IMR-90 (cell line): ENCODE data around the gene SCN8A. TPM values are rescaled to one million over a fixed set of nuclear protein-coding genes. Genes with fewer than 3 reads are reported as not detected.

Experiments
- ATAC-seq: fragments of 200-7000 bp; cut with Tn5 transposase; 2 replicates; pipeline ENCODE4 v1.9.1; 2020; ENCODE audit warnings: low read depth, mild to moderate bottlenecking, moderate library complexity
- BruUV-seq: library from RNA; stranded (reverse); fragments of 400-500 nt; replicated peaks from 2 replicates; lab custom pipeline; 2021; lab: Mats Ljungman, UMichigan
- CTCF ChIA-PET: fragments of 300-600 bp; formaldehyde crosslinking; extraction: SDS; loops from one replicate; lab custom pipeline; 2021; ENCODE audit warnings: antibody characterized with exemption; lab: Yijun Ruan, JAX
- POLR2A ChIA-PET: fragments of 300-600 bp; sonication (Branson Sonifier 250); formaldehyde crosslinking; loops from one replicate; lab custom pipeline; 2022; ENCODE audit warnings: antibody characterized with exemption; ENCODE audit not compliant: unreplicated experiment; lab: Charles Lee
- DNase-seq: peaks from one replicate; pipeline ENCODE4 v3.0.0; 2013
- H2AFZ ChIP-seq: replicated peaks from 2 replicates; pipeline ENCODE3; 2013; ENCODE audit warnings: low read length, mild to moderate bottlenecking; ENCODE audit not compliant: poor library complexity
- H2AK5ac ChIP-seq: 2 replicates; pipeline ENCODE4 v1.6.1; 2013; ENCODE audit warnings: low read depth, low read length, inconsistent platforms
- H2AK9ac ChIP-seq: replicated peaks from 2 replicates; pipeline ENCODE3; 2013; ENCODE audit warnings: mild to moderate bottlenecking, low read depth, low read length, moderate library complexity; ENCODE audit not compliant: poor library complexity
- H2BK120ac ChIP-seq: 2 replicates; pipeline ENCODE4 v1.6.1; 2013; ENCODE audit warnings: low read depth, low read length, inconsistent platforms
- H2BK15ac ChIP-seq: 3 replicates; pipeline ENCODE4 v1.6.1; 2013; ENCODE audit warnings: low read depth, low read length, inconsistent platforms
- H2BK20ac ChIP-seq: 2 replicates; pipeline ENCODE4 v1.6.1; 2013; ENCODE audit warnings: low read depth, mild to moderate bottlenecking, inconsistent platforms, low read length, moderate library complexity
- H2BK5ac ChIP-seq: 2 replicates; pipeline ENCODE4 v1.6.1; 2013; ENCODE audit warnings: mild to moderate bottlenecking, low read depth, low read length, inconsistent platforms; ENCODE audit not compliant: poor library complexity, severe bottlenecking
- H3K14ac ChIP-seq: replicated peaks from 2 replicates; pipeline ENCODE4 v1.6.1; 2013; ENCODE audit warnings: low read depth, low read length, inconsistent platforms
- H3K18ac ChIP-seq: 2 replicates; pipeline ENCODE4 v1.6.1; 2013; ENCODE audit warnings: low read depth, low read length, control low read depth
- H3K23ac ChIP-seq: 2 replicates; pipeline ENCODE4 v1.6.1; 2013; ENCODE audit warnings: low read depth, low read length, inconsistent platforms
- H3K27ac ChIP-seq: 2 replicates; pipeline ENCODE4 v1.5.1; 2013; ENCODE audit warnings: mild to moderate bottlenecking, control low read depth, low read length; ENCODE audit not compliant: insufficient read depth
- H3K27me3 ChIP-seq: 2 replicates; pipeline ENCODE4 v1.6.1; 2013; ENCODE audit warnings: low read length; ENCODE audit not compliant: control insufficient read depth, insufficient read depth
- H3K36me3 ChIP-seq: 2 replicates; pipeline ENCODE4 v1.6.1; 2013; ENCODE audit warnings: low read length, mixed read lengths; ENCODE audit not compliant: control insufficient read depth, insufficient read depth
- H3K4ac ChIP-seq: 2 replicates; pipeline ENCODE4 v1.6.1; 2013; ENCODE audit warnings: low read depth, low read length, inconsistent platforms
- H3K4me1 ChIP-seq: 2 replicates; pipeline ENCODE4 v1.6.1; 2013; ENCODE audit warnings: low read length, mixed read lengths; ENCODE audit not compliant: control insufficient read depth, insufficient read depth
- H3K4me2 ChIP-seq: 2 replicates; pipeline ENCODE4 v1.6.1; 2013; ENCODE audit warnings: low read depth, mild to moderate bottlenecking, control low read depth, low read length, moderate library complexity
- H3K4me3 ChIP-seq: 2 replicates; pipeline ENCODE4 v1.5.1; 2013; ENCODE audit warnings: low read depth, mild to moderate bottlenecking, control low read depth, low read length, moderate library complexity; ENCODE audit not compliant: insufficient read depth
- H3K56ac ChIP-seq: 2 replicates; pipeline ENCODE4 v1.6.1; 2013; ENCODE audit warnings: low read length, inconsistent platforms; ENCODE audit not compliant: insufficient read depth; ENCODE audit errors: extremely low read depth
- H3K79me1 ChIP-seq, 2 experiments: 2 replicates each; pipeline ENCODE4 v1.6.1; 2013; ENCODE audit warnings: low read length in 2 of 2, inconsistent platforms in 1 of 2, low read depth in 1 of 2
- H3K9ac ChIP-seq: 2 replicates; pipeline ENCODE4 v1.6.1; 2013; ENCODE audit warnings: low read depth, low read length, control low read depth
- H3K9me1 ChIP-seq: 2 replicates; pipeline ENCODE4 v1.6.1; 2013; ENCODE audit warnings: low read length, inconsistent platforms; ENCODE audit not compliant: insufficient read depth
- H3K9me3 ChIP-seq: 2 replicates; pipeline ENCODE4 v1.6.1; 2013; ENCODE audit warnings: low read length; ENCODE audit not compliant: control insufficient read depth, insufficient read depth
- H4K20me1 ChIP-seq: 2 replicates; pipeline ENCODE4 v1.6.1; 2013; ENCODE audit warnings: low read length, inconsistent platforms; ENCODE audit not compliant: insufficient read depth
- H4K5ac ChIP-seq: 2 replicates; pipeline ENCODE4 v1.6.1; 2013; ENCODE audit warnings: mild to moderate bottlenecking, low read depth, low read length, control low read depth
- H4K8ac ChIP-seq, 2 experiments: 2 replicates each; pipeline ENCODE4 v1.6.1; 2013; ENCODE audit warnings: low read depth in 2 of 2, low read length in 2 of 2, control low read depth in 1 of 2, inconsistent platforms in 1 of 2
- H4K91ac ChIP-seq: 2 replicates; pipeline ENCODE4 v1.6.1; 2013; ENCODE audit warnings: low read depth, low read length, inconsistent platforms; ENCODE audit not compliant: insufficient read depth
- CEBPB ChIP-seq: IDR thresholded peaks from 2 replicates; pipeline ENCODE4 v1.6.1; 2012; ENCODE audit warnings: low read depth, low read length, improper control_type of control experiment
- CHD1 ChIP-seq: IDR thresholded peaks from 2 replicates; pipeline ENCODE4 v1.6.1; 2012; ENCODE audit warnings: low read depth, low read length, improper control_type of control experiment
- FOS ChIP-seq: fragments of 150-350 bp; IDR thresholded peaks from 2 replicates; pipeline ENCODE4 v1.6.1; 2016; ENCODE audit warnings: low read depth, low read length
- MAZ ChIP-seq: IDR thresholded peaks from 2 replicates; pipeline ENCODE4 v1.6.1; 2012; ENCODE audit warnings: low read depth, mild to moderate bottlenecking, low read length, improper control_type of control experiment, moderate library complexity, borderline replicate concordance
- NFE2L2 ChIP-seq: fragments of 150-350 bp; IDR thresholded peaks from 2 replicates; pipeline ENCODE4 v1.6.1; 2016; ENCODE audit warnings: low read depth, mild to moderate bottlenecking, low read length
- POLR2A ChIP-seq: IDR thresholded peaks from 2 replicates; pipeline ENCODE4 v1.6.1; 2012; ENCODE audit warnings: mild to moderate bottlenecking, low read depth, low read length
- RAD21 ChIP-seq: IDR thresholded peaks from 2 replicates; pipeline ENCODE4 v1.6.1; 2012; ENCODE audit warnings: low read length, improper control_type of control experiment
- RCOR1 ChIP-seq: IDR thresholded peaks from 2 replicates; pipeline ENCODE4 v1.6.1; 2012; ENCODE audit warnings: mild to moderate bottlenecking, low read length, improper control_type of control experiment; ENCODE audit not compliant: insufficient replicate concordance
- RFX5 ChIP-seq: IDR thresholded peaks from 2 replicates; pipeline ENCODE4 v1.8.0; 2012; ENCODE audit warnings: low read depth, mild to moderate bottlenecking, low read length, moderate library complexity
- USF2 ChIP-seq: fragments of 150-350 bp; IDR thresholded peaks from 2 replicates; pipeline ENCODE4 v1.6.1; 2017; ENCODE audit warnings: mild to moderate bottlenecking, antibody characterized with exemption, low read length, low read depth
- WGBS, 2 experiments: methylation state at CpG; one replicate each; pipeline versions ENCODE4 v1.1.5 to v1.1.7; 2013; ENCODE audit warnings: missing lambda C conversion rate in 2 of 2; ENCODE audit not compliant: insufficient read length in 1 of 2; ENCODE audit errors: extremely low coverage in 2 of 2; 5-methylcytosine and 5-hydroxymethylcytosine counted together
- dilution Hi-C: fragments of 300-500 bp; cut with HindIII; formaldehyde crosslinking; loops from one replicate; pipeline ENCODE4 v1.14.3; 2018; ENCODE audit warnings: low sequenced_read_pairs; ENCODE audit not compliant: unreplicated experiment
- in situ Hi-C: fragments of 300-500 bp; cut with MboI; formaldehyde crosslinking; loops from 3 replicates; pipeline ENCODE4 v1.14.3; 2019; ENCODE audit warnings: low sequenced_read_pairs, inconsistent platforms, mixed read lengths
- intact Hi-C: fragments of 100-400 bp; cut with micrococcal nuclease; formaldehyde crosslinking; loops from 2 replicates; pipeline ENCODE4 v1.10.0; 2022
- polyA plus RNA-seq, 3 experiments: library from polyadenylated mRNA; depleted of rRNA; stranded (reverse); fragments of >200 nt; gene quantifications; 2 replicates each; pipeline ENCODE4 v1.2.3, GENCODE V29; 2012; ENCODE audit warnings: low replicate concordance in 1 of 3
- total RNA-seq: library from RNA; depleted of rRNA; stranded (reverse); fragments of >200 nt; gene quantifications from 2 replicates; pipeline ENCODE4 v1.2.3, GENCODE V29; 2012
- TF ChIP-seq, protein P1 (sequence below): conservative IDR thresholded peaks from 2 replicates; pipeline ENCODE4 v1.5.1; 2012; ENCODE audit warnings: mild to moderate bottlenecking, low read depth, low read length, improper control_type of control experiment
- TF ChIP-seq, protein P2 (sequence below): fragments of 150-350 bp; IDR thresholded peaks from 2 replicates; pipeline ENCODE4 v1.6.1; 2016; ENCODE audit warnings: low read depth, mild to moderate bottlenecking, low read length, moderate library complexity, borderline replicate concordance

The SCN8A gene
- total and polyA plus RNA-seq, 2 of the 4 experiments (the other 2 are of a cell fraction) = 6.9 to 19.7 TPM

- TF ChIP-seq USF2 (no peak), RFX5 (no peak), CEBPB (no peak)
These were observed 259.9 kb downstream of the SCN8A start (continued) for GRCh38 chr12:51850965-51851299.

- intact Hi-C loops (no loop called here), in situ Hi-C loops (no loop called here), dilution Hi-C loops (loop anchor here (25.0 kb wide), 1 partner anchor 111 kb away; the partner anchor contains the start of gene ACVR1B)
- no peak overlapping the region for H4K91ac ChIP-seq
- DNase-seq = no peak
- no peak overlapping the region for H4K5ac ChIP-seq
- no peaks in the 10 kb centered on the region for H3K79me1 ChIP-seq
- peaks cover 2% of the 10 kb centered on the region; the same call in 1 of the 2 replicates for H3K9me1 ChIP-seq
- no peak overlapping the region for H3K27ac ChIP-seq
- no peak for TF ChIP-seq CHD1
- TF ChIP-seq FOS = no peak
- no peak for TF ChIP-seq RFX5
- no peak for TF ChIP-seq RAD21
- TF ChIP-seq RCOR1 = no peak
- TF ChIP-seq POLR2A = no peak
- no peak for TF ChIP-seq NFE2L2
- TF ChIP-seq, protein P1, sequence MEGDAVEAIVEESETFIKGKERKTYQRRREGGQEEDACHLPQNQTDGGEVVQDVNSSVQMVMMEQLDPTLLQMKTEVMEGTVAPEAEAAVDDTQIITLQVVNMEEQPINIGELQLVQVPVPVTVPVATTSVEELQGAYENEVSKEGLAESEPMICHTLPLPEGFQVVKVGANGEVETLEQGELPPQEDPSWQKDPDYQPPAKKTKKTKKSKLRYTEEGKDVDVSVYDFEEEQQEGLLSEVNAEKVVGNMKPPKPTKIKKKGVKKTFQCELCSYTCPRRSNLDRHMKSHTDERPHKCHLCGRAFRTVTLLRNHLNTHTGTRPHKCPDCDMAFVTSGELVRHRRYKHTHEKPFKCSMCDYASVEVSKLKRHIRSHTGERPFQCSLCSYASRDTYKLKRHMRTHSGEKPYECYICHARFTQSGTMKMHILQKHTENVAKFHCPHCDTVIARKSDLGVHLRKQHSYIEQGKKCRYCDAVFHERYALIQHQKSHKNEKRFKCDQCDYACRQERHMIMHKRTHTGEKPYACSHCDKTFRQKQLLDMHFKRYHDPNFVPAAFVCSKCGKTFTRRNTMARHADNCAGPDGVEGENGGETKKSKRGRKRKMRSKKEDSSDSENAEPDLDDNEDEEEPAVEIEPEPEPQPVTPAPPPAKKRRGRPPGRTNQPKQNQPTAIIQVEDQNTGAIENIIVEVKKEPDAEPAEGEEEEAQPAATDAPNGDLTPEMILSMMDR = no peak
- TF ChIP-seq MAZ = no peak
- TF ChIP-seq, protein P2, sequence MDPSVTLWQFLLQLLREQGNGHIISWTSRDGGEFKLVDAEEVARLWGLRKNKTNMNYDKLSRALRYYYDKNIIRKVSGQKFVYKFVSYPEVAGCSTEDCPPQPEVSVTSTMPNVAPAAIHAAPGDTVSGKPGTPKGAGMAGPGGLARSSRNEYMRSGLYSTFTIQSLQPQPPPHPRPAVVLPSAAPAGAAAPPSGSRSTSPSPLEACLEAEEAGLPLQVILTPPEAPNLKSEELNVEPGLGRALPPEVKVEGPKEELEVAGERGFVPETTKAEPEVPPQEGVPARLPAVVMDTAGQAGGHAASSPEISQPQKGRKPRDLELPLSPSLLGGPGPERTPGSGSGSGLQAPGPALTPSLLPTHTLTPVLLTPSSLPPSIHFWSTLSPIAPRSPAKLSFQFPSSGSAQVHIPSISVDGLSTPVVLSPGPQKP = no peak
- H4K20me1 ChIP-seq = no peaks in the 10 kb centered on the region
- H3K4me3 ChIP-seq = no peak overlapping the region
- H3K4ac ChIP-seq = no peak overlapping the region
- no peak overlapping the region for H3K56ac ChIP-seq
- H2AK5ac ChIP-seq = peak overlapping the region; percentile 6; the same call in 1 of the 2 replicates
- no TSS peak for BruUV-seq
- H3K9ac ChIP-seq = no peak overlapping the region
- CTCF ChIA-PET = no interaction called here
- peaks cover 31% of the 10 kb centered on the region for H3K27me3 ChIP-seq
- no peak overlapping the region for H2AK9ac ChIP-seq
- H3K4me2 ChIP-seq = no peak overlapping the region
- H2BK20ac ChIP-seq = no peak overlapping the region
- no peak for ATAC-seq
- no peak overlapping the region for H3K23ac ChIP-seq
- no peak overlapping the region for H3K14ac ChIP-seq
- H2BK120ac ChIP-seq = no peak overlapping the region
- no peak overlapping the region for H2BK15ac ChIP-seq
- no peak overlapping the region for H4K8ac ChIP-seq
- no peaks in the 10 kb centered on the region; the same call in 1 of the 2 replicates for H3K4me1 ChIP-seq
- H2BK5ac ChIP-seq = no peak overlapping the region
- WGBS, 2 experiments = 52% methylated on average over 2 of the region's 8 CpGs; no CpG with 5 or more reads in 1 of the 2 experiments
- no peak overlapping the region for H3K18ac ChIP-seq
- no peak overlapping the region for H2AFZ ChIP-seq
- H3K36me3 ChIP-seq = no peaks in the 10 kb centered on the region
- H3K9me3 ChIP-seq = no peaks in the 10 kb centered on the region
- POLR2A ChIA-PET = interaction anchor here (0.6 kb wide), 1 partner anchor 12 kb away, joined by 5 read pairs; no protein-coding TSS in a partner anchor
These were observed 260.5 kb downstream of the SCN8A start for GRCh38 chr12:51851413-51852124.
